SK-N-SH (cell line): ENCODE results near the gene LEKR1. TPM values are rescaled to one million over a fixed set of nuclear protein-coding genes. Genes with fewer than 3 reads are reported as not detected.
"Not testable (repeated sequence)": the region's sequence is repeated elsewhere in the genome, so short reads cannot be mapped to it uniquely, and the experiment has no call there.

ENCODE experiments used
- CTCF ChIA-PET: fragments of 300-600, 350-600 bp; formaldehyde crosslinking; extraction: SDS; loops from one replicate; lab custom pipeline; 2021; lab: Yijun Ruan, JAX
- POLR2A ChIA-PET: fragments of 350-600 bp; sonication (Branson Sonifier 250); formaldehyde crosslinking; extraction: SDS; loops from one replicate; lab custom pipeline; 2020; ENCODE audit warnings: antibody characterized with exemption, inconsistent platforms; lab: Yijun Ruan, JAX
- DNase-seq: peaks from one replicate; pipeline ENCODE4 v3.0.0; 2012
- H2AFZ ChIP-seq: fragments of 200-600 bp; sonication (generic); 2 replicates; pipeline ENCODE4 v1.8.1; 2016; ENCODE audit warnings: antibody characterized with exemption, mild to moderate bottlenecking, low read depth
- H3F3A ChIP-seq: fragments of 200-600 bp; sonication (generic); replicated peaks from 2 replicates; pipeline ENCODE3; 2016; ENCODE audit warnings: antibody characterized with exemption, mild to moderate bottlenecking; ENCODE audit not compliant: insufficient read depth
- H3K27ac ChIP-seq, 2 experiments: fragments of 200-500 bp in 1 of 2; fragments of 200-600 bp in 1 of 2; sonication (Bioruptor generic) in 1 of 2; sonication (generic), shearing (Covaris generic) in 1 of 2; 2 replicates each; pipeline versions ENCODE4 v1.5.1 to v1.6.1; 2014 to 2016; ENCODE audit warnings: low read depth in 2 of 2, inconsistent platforms in 1 of 2, low read length in 1 of 2, mild to moderate bottlenecking in 1 of 2, mixed read lengths in 1 of 2
- H3K27me3 ChIP-seq: fragments of 200-600 bp; sonication (generic), shearing (Covaris generic); 2 replicates; pipeline ENCODE4 v1.6.1; 2016; ENCODE audit warnings: mixed run types; ENCODE audit not compliant: insufficient read depth
- H3K36me3 ChIP-seq, 2 experiments: fragments of 200-500 bp in 1 of 2; fragments of 200-600 bp in 1 of 2; sonication (Bioruptor generic) in 1 of 2; sonication (generic) in 1 of 2; replicated peaks in 1 of 2; 2 replicates each; pipeline versions ENCODE3 to v1.5.1; 2014 to 2016; ENCODE audit warnings: low read length in 1 of 2, mild to moderate bottlenecking in 1 of 2; ENCODE audit not compliant: insufficient read depth in 2 of 2, control insufficient read depth in 1 of 2
- H3K4me1 ChIP-seq, 2 experiments: fragments of 200-500 bp in 1 of 2; fragments of 200-600 bp in 1 of 2; sonication (Bioruptor generic) in 1 of 2; sonication (generic), shearing (Covaris generic) in 1 of 2; 2 replicates each; pipeline versions ENCODE4 v1.5.1 to v1.6.1; 2014 to 2016; ENCODE audit warnings: low read depth in 1 of 2, low read length in 1 of 2, mixed run types in 1 of 2; ENCODE audit not compliant: insufficient read depth in 2 of 2, control insufficient read depth in 1 of 2
- H3K4me2 ChIP-seq: fragments of 200-600 bp; sonication (generic), shearing (Covaris generic); 2 replicates; pipeline ENCODE4 v1.6.1; 2017; ENCODE audit warnings: mixed run types
- H3K4me3 ChIP-seq, 2 experiments: fragments of 200-500 bp in 1 of 2; fragments of 200-600 bp in 1 of 2; sonication (Bioruptor generic) in 1 of 2; sonication (generic), shearing (Covaris generic) in 1 of 2; 2 replicates each; pipeline versions ENCODE4 v1.5.1 to v1.8.1; 2014 to 2016; ENCODE audit warnings: low read depth in 2 of 2, inconsistent platforms in 1 of 2, low read length in 1 of 2, mild to moderate bottlenecking in 1 of 2, mixed read lengths in 1 of 2, moderate library complexity in 1 of 2
- H3K79me2 ChIP-seq: fragments of 200-600 bp; sonication (generic); 2 replicates; pipeline ENCODE4 v1.8.1; 2017; ENCODE audit warnings: mild to moderate bottlenecking; ENCODE audit not compliant: insufficient read depth
- H3K9ac ChIP-seq: fragments of 200-600 bp; sonication (generic); 2 replicates; pipeline ENCODE4 v1.6.1; 2017; ENCODE audit warnings: mixed run types
- H3K9me2 ChIP-seq: fragments of 200-600 bp; sonication (generic); 2 replicates; pipeline ENCODE4 v1.6.1; 2017; ENCODE audit warnings: mixed run types
- H3K9me3 ChIP-seq: fragments of 200-600 bp; sonication (generic); 2 replicates; pipeline ENCODE4 v1.6.1; 2017; ENCODE audit warnings: mixed run types, mild to moderate bottlenecking, moderate library complexity
- H4K20me1 ChIP-seq: fragments of 200-600 bp; sonication (generic); 2 replicates; pipeline ENCODE4 v1.6.1; 2017; ENCODE audit warnings: mild to moderate bottlenecking, mixed run types; ENCODE audit not compliant: insufficient read depth
- FOXJ3 ChIP-seq: sonication (generic); formaldehyde crosslinking; IDR thresholded peaks from 2 replicates; pipeline ENCODE4 v1.5.1; 2020; ENCODE audit warnings: mild to moderate bottlenecking, missing genetic modification reagents
- GATA2 ChIP-seq: sonication (generic); formaldehyde crosslinking; IDR thresholded peaks from 2 replicates; pipeline ENCODE4 v1.5.0; 2020; ENCODE audit warnings: mild to moderate bottlenecking, missing genetic modification reagents
- SMC3 ChIP-seq: IDR thresholded peaks from 2 replicates; pipeline ENCODE4 v1.6.1; 2012; ENCODE audit warnings: low read depth, low read length, improper control_type of control experiment
- ZBTB33 ChIP-seq: IDR thresholded peaks from 2 replicates; pipeline ENCODE4 v1.4.0; 2012; ENCODE audit warnings: low read depth, borderline replicate concordance
- WGBS: methylation state at CpG from one replicate; pipeline ENCODE4 v1.1.6; 2017; ENCODE audit warnings: low lambda C conversion rate; 5-methylcytosine and 5-hydroxymethylcytosine counted together
- polyA plus RNA-seq, 3 experiments: library from polyadenylated mRNA; depleted of rRNA; stranded (reverse); fragments of >200 nt; gene quantifications; 2 replicates each; pipeline ENCODE4 v1.2.3, GENCODE V29; 2012

Gene LEKR1
- polyA plus RNA-seq, 1 of the 3 experiments (the other 2 are of a cell fraction), result 0.30 TPM

GRCh38 chr3:156820692-156821080, 5.5 kb upstream of the LEKR1 start:
- Histone ChIP-seq H3K4me3 (no peak overlapping the region), H3K27ac (no peak overlapping the region), H3K9me3 (no peaks in the 10 kb centered on the region), H3K79me2 (no peaks in the 10 kb centered on the region), H3K36me3 (no peaks in the 10 kb centered on the region), H3K27me3 (no peaks in the 10 kb centered on the region), H3K9ac (no peak overlapping the region), H4K20me1 (no peaks in the 10 kb centered on the region), H3K9me2 (no peaks in the 10 kb centered on the region), H3K4me1 (peaks cover 16 to 28% of the 10 kb centered on the region in 2 experiments; a peak in 3 of 4 replicates), H3F3A (peaks cover 9% of the 10 kb centered on the region), H2AFZ (no peak overlapping the region), H3K4me2 (no peak overlapping the region)
- CTCF ChIA-PET, result no interaction called here
- no peak for TF ChIP-seq ZBTB33
- DNase-seq, result no peak
- POLR2A ChIA-PET, result no interaction called here

GRCh38 chr3:156822626-156823260, 3.4 kb upstream of the LEKR1 start:
- CTCF ChIA-PET, result interaction anchor here (1.6 kb wide), 1 partner anchor 18 kb away, joined by 4 read pairs; no protein-coding TSS in a partner anchor
- H3K4me3 ChIP-seq, H3K9ac ChIP-seq, H3F3A ChIP-seq, H3K36me3 ChIP-seq, H3K4me2 ChIP-seq, H3K9me2 ChIP-seq, H4K20me1 ChIP-seq, H3K9me3 ChIP-seq, H3K79me2 ChIP-seq, H3K27me3 ChIP-seq, POLR2A ChIA-PET, H2AFZ ChIP-seq, H3K27ac ChIP-seq, DNase-seq: not testable (repeated sequence)
- WGBS, result 98% methylated on average over 15 of the region's 32 CpGs
- peaks cover 16 to 22% of the 10 kb centered on the region in 2 experiments; a peak in 3 of 4 replicates for H3K4me1 ChIP-seq

GRCh38 chr3:156825795-156826143, 384 bp upstream of the LEKR1 start:
- CTCF ChIA-PET, result no interaction called here

More at GRCh38 chr3:156825795-156826143, 384 bp upstream of the LEKR1 start:
- Histone ChIP-seq H3K79me2 (no peaks in the 10 kb centered on the region), H3K4me1 (peaks cover 0 to 11% of the 10 kb centered on the region in 2 experiments; a peak in 3 of 4 replicates), H2AFZ (peak overlapping the region; percentile 97), H3K4me3 (peak overlapping the region; percentile 77 to 78), H4K20me1 (no peaks in the 10 kb centered on the region), H3K36me3 (no peaks in the 10 kb centered on the region), H3K9me2 (no peaks in the 10 kb centered on the region), H3K27ac (peak overlapping the region; percentile 92 to 97), H3K9ac (peak overlapping the region; percentile 90), H3K9me3 (no peaks in the 10 kb centered on the region), H3K4me2 (peak overlapping the region; percentile 94), H3K27me3 (no peaks in the 10 kb centered on the region), H3F3A (peaks cover 7% of the 10 kb centered on the region)
- POLR2A ChIA-PET, result no interaction called here
- WGBS, result 10% methylated on average over 8 of the region's 8 CpGs
- no peak for DNase-seq
- TF ChIP-seq SMC3, result 0 out of 2 replicates have a peak, but pooled peaks have one; percentile 6
- TF ChIP-seq GATA2 (CRISPR knock-in tag), result no peak
- no peak for TF ChIP-seq FOXJ3
